ENCODE measurements around the gene LYPD6B.

The LYPD6B gene

DNA sequence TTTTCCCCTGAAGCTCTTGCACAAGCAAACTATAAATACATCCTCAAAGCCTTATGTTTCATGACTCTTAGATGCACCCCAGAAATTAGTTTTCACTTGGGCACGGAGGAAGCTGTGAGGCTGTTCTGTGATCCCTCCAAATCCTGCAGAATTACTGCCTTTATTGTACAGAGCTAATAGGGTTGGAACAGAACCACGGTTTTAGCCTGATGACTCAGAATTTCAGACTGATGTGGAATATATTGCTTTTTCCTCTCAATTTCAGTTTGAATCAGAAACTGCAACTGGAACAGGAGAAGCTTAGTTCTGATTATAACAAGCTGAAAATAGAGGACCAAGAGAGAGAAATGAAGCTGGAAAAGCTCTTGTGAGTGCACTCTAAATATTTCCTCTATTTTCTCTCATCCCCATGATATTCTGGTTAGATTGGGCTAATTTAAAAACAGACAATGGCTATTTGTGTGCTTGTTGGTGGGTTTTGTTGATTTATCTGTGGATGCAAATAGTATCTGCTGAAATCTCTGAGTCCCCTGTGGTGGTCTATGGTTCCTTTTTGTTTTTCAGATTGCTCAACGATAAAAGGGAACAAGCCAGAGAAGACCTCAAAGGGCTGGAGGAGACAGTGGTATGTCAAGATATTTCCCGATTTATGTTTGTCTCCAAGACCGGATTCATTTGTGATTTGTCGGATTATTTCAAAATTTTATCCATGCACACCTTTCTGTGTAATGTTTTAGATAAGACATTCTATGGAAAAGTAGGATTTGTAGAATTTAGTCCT lies 38.2 kb upstream of the LYPD6B start:
- no peak for TF ChIP-seq TCF12 (IDR thresholded peaks at IDR 0.05; ENCODE audit: low read depth)
- TF ChIP-seq EGR1 (IDR thresholded peaks at IDR 0.05) = no peak
- TF ChIP-seq FOXM1 (IDR thresholded peaks at IDR 0.05; ENCODE audit: borderline replicate concordance, low read depth) = no peak

DNA sequence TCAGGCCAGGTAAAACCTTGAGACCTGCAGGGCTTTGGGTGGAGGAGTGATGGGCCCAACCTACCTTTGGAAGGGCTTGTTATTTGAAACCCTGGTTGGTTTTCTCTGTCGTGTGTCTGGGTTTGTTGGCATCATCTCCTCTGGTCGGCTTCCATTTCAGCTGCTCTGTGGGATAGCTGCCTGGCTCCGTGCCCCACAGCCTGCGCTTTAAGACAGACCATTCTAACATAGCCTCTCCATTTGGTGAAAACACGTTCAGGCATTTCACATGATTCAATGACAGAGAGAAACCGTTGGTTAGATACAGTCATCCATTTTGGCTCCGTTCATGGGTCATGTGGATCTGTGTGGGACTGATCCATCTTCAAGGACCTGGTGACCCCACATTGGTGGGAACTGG lies 37.0 kb upstream of the LYPD6B start:
- TF ChIP-seq EGR1 (IDR thresholded peaks at IDR 0.05) (no peak), FOXM1 (IDR thresholded peaks at IDR 0.05; ENCODE audit: borderline replicate concordance, low read depth) (no peak), ZBTB7A (IDR thresholded peaks at IDR 0.05; ENCODE audit: low read depth) (no peak), REST (IDR thresholded peaks at IDR 0.05; ENCODE audit: low read depth) (no peak), RAD21 (IDR thresholded peaks at IDR 0.05; ENCODE audit: low read depth) (no peak), CREB1 (IDR thresholded peaks at IDR 0.05; ENCODE audit: low read depth) (no peak), TAF1 (IDR thresholded peaks at IDR 0.05; ENCODE audit: low read depth) (no peak), MAX (IDR thresholded peaks at IDR 0.05) (no peak), TCF12 (IDR thresholded peaks at IDR 0.05; ENCODE audit: low read depth) (no peak), EP300 (IDR thresholded peaks at IDR 0.05; ENCODE audit: borderline replicate concordance) (no peak), CEBPB (IDR thresholded peaks at IDR 0.05) (no peak)

- TF ChIP-seq, protein P1, sequence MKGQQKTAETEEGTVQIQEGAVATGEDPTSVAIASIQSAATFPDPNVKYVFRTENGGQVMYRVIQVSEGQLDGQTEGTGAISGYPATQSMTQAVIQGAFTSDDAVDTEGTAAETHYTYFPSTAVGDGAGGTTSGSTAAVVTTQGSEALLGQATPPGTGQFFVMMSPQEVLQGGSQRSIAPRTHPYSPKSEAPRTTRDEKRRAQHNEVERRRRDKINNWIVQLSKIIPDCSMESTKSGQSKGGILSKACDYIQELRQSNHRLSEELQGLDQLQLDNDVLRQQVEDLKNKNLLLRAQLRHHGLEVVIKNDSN (IDR thresholded peaks at IDR 0.05) = no peak
- TF ChIP-seq YY1 (IDR thresholded peaks at IDR 0.05; ENCODE audit: low read depth) (no peak), TCF12 (IDR thresholded peaks at IDR 0.05; ENCODE audit: low read depth) (no peak), CEBPB (IDR thresholded peaks at IDR 0.05) (no peak), EP300 (IDR thresholded peaks at IDR 0.05; ENCODE audit: borderline replicate concordance) (no peak), MAX (IDR thresholded peaks at IDR 0.05) (no peak), ZBTB7A (IDR thresholded peaks at IDR 0.05; ENCODE audit: low read depth) (no peak), NFIC (IDR thresholded peaks at IDR 0.05) (no peak), TAF1 (IDR thresholded peaks at IDR 0.05; ENCODE audit: low read depth) (no peak), CREB1 (IDR thresholded peaks at IDR 0.05; ENCODE audit: low read depth) (no peak), TEAD4 (IDR thresholded peaks at IDR 0.05) (no peak), REST (IDR thresholded peaks at IDR 0.05; ENCODE audit: low read depth) (no peak), RAD21 (IDR thresholded peaks at IDR 0.05; ENCODE audit: low read depth) (no peak)
Measured at GRCh38 chr2:149002378-149002890, 36.1 kb upstream of the LYPD6B start.

- TF ChIP-seq MAX (IDR thresholded peaks at IDR 0.05) (no peak), CREB1 (IDR thresholded peaks at IDR 0.05; ENCODE audit: low read depth) (no peak), TEAD4 (IDR thresholded peaks at IDR 0.05) (no peak)
Measured at GRCh38 chr2:149002891-149003740, 35.4 kb upstream of the LYPD6B start.

- TF ChIP-seq REST (IDR thresholded peaks at IDR 0.05; ENCODE audit: low read depth) (no peak), EP300 (IDR thresholded peaks at IDR 0.05; ENCODE audit: borderline replicate concordance) (no peak), FOXM1 (IDR thresholded peaks at IDR 0.05; ENCODE audit: borderline replicate concordance, low read depth) (no peak)
Measured at GRCh38 chr2:149004836-149005235, 33.7 kb upstream of the LYPD6B start.

All from Ishikawa (cell line).